ENCODE data around the gene TDRD15.
"Not testable (repeated sequence)": the region's sequence is repeated elsewhere in the genome, so short reads cannot be mapped to it uniquely, and the experiment has no call there.

The TDRD15 gene

DNA sequence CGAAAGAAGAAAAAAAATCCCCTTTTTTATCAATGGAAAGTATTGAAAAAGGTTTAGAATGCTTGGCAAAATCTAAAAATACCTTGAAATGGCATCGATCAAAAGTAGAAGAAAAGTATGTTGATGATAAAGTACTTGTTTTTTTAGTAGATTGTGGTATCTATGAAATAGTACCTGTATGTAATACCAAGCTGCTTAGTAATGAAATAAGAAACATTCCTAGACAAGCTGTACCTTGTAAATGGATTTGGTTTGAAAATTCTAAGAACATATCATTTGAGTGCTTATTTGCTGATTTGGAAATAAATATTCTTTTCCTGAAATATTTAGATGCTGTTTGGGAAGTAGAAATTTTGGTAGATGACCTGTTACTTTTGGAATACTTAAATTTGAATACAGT, 18.4 kb downstream of the TDRD15 start:
- Histone ChIP-seq H3K9ac (ENCODE audit: low read depth in 1 of 2, low read length in 2 of 2) (no peak overlapping the region), H3K9me3 (ENCODE audit: control insufficient read depth in 1 of 2, low read length in 2 of 2) (no peaks in the 10 kb centered on the region), H3K4me1 (ENCODE audit: control insufficient read depth in 1 of 2, insufficient read depth in 2 of 2, low read length in 2 of 2) (no peaks in the 10 kb centered on the region), H3K36me3 (ENCODE audit: control insufficient read depth in 1 of 2, insufficient read depth in 2 of 2, low read length in 2 of 2) (no peaks in the 10 kb centered on the region), H3K27ac (ENCODE audit: low read depth, low read length) (no peak overlapping the region), H3K27me3 (ENCODE audit: control insufficient read depth in 1 of 2, insufficient read depth in 2 of 2, low read length in 2 of 2) (no peaks in the 10 kb centered on the region), H3K4me3 (ENCODE audit: low read depth in 1 of 2, low read length in 2 of 2) (no peak overlapping the region)

DNA sequence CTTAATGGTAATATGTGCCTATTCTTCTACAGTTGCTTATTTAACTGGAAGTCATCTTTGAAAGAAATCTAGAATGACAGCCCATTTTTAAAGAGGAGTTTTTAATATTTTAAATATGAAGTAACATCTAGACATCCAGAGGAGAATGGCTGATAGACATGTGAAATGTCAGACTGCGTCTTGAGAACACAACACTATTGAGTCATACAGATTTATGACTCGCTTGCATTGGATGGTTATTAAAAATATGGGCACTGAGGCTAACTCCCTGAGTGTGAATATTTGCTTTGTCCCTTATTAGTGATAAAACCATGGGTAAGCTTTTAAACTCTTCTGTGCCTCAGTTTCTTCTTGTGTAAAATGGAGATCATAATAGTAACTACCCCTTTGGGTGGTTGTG, 22.9 kb downstream of the TDRD15 start:
- no peak overlapping the region for H3K27ac ChIP-seq (ENCODE audit: low read depth, low read length)
- H3K4me3 ChIP-seq (ENCODE audit: low read depth in 1 of 2, low read length in 2 of 2) = no peak overlapping the region
- H3K4me1 ChIP-seq (ENCODE audit: control insufficient read depth in 1 of 2, insufficient read depth in 2 of 2, low read length in 2 of 2) = no peaks in the 10 kb centered on the region
- no peak overlapping the region for H3K9ac ChIP-seq (ENCODE audit: low read depth in 1 of 2, low read length in 2 of 2)
- H3K27me3 ChIP-seq (ENCODE audit: control insufficient read depth in 1 of 2, insufficient read depth in 2 of 2, low read length in 2 of 2) = no peaks in the 10 kb centered on the region
- no peaks in the 10 kb centered on the region for H3K36me3 ChIP-seq (ENCODE audit: control insufficient read depth in 1 of 2, insufficient read depth in 2 of 2, low read length in 2 of 2)
- H3K9me3 ChIP-seq (ENCODE audit: control insufficient read depth in 1 of 2, low read length in 2 of 2) = no peaks in the 10 kb centered on the region

DNA sequence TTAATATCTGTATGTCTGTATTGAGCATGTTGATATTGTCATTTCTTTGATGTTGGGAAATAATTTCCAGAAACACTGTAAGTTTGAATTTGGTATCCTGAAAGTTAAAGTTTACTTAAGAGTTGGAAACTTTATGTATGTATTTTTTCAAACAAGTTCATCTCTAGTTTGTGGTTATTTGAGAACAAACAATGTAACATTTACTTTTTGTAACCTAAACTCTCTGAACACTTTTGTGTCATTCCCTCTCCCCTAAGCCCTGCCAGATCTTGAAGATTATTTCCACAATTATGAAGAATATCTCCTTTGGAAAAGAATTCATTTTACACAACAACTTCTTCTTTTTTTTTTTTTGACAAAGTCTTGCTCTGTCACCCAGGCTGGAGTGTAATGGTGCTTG, 24.9 kb downstream of the TDRD15 start:
- no peaks in the 10 kb centered on the region for H3K27me3 ChIP-seq (ENCODE audit: control insufficient read depth in 1 of 2, insufficient read depth in 2 of 2, low read length in 2 of 2)
- no peak overlapping the region for H3K27ac ChIP-seq (ENCODE audit: low read depth, low read length)
- no peaks in the 10 kb centered on the region for H3K36me3 ChIP-seq (ENCODE audit: control insufficient read depth in 1 of 2, insufficient read depth in 2 of 2, low read length in 2 of 2)
- H3K4me1 ChIP-seq (ENCODE audit: control insufficient read depth in 1 of 2, insufficient read depth in 2 of 2, low read length in 2 of 2) = no peaks in the 10 kb centered on the region
- H3K9ac ChIP-seq (ENCODE audit: low read depth in 1 of 2, low read length in 2 of 2) = no peak overlapping the region
- H3K4me3 ChIP-seq (ENCODE audit: low read depth in 1 of 2, low read length in 2 of 2) = no peak overlapping the region
- H3K9me3 ChIP-seq (ENCODE audit: control insufficient read depth in 1 of 2, low read length in 2 of 2) = no peaks in the 10 kb centered on the region

GRCh38 chr2:21151234-21151633, 27.5 kb downstream of the TDRD15 start:
- not testable (repeated sequence) for H3K27me3 ChIP-seq (ENCODE audit: control insufficient read depth in 1 of 2, insufficient read depth in 2 of 2, low read length in 2 of 2); H3K36me3 ChIP-seq (ENCODE audit: control insufficient read depth in 1 of 2, insufficient read depth in 2 of 2, low read length in 2 of 2); H3K27ac ChIP-seq (ENCODE audit: low read depth, low read length); H3K4me1 ChIP-seq (ENCODE audit: control insufficient read depth in 1 of 2, insufficient read depth in 2 of 2, low read length in 2 of 2); H3K9me3 ChIP-seq (ENCODE audit: control insufficient read depth in 1 of 2, low read length in 2 of 2); H3K9ac ChIP-seq (ENCODE audit: low read depth in 1 of 2, low read length in 2 of 2); H3K4me3 ChIP-seq (ENCODE audit: low read depth in 1 of 2, low read length in 2 of 2)

DNA sequence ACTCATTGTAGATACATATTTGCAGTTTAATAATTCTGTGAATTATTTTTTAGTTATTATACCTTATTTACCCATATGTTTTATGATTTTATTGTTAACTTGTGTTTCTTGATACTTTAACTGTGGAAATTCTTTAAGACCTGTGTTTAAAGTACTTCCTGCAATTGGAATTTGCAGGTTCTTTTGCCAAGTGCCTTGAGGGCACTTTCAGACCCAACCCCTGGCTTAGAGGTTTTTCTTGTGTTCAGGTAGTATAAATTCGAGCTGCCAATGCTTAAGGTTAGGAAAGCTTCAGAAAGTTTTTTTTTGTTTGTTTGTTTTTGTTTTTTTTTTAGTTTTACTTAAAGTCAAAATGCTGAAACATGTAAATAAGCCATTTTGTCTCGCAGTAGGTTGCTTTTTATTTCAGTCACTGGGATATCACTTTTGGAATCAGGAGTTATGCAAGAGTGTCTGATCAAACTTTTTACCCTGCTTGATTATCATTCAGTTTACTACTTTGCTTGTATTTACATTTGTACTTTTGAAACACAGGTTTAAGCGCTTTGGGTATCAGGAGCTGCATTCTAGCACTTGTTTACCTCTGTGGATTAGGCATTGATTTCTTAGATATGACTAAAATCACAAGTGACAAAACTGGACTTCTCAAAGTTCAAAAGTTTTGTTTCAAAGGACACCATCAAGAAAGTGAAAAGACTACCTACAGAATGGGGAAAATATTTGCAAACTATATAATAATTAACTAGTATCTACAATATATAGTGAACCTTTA, 31.8 kb downstream of the TDRD15 start:
- no peaks in the 10 kb centered on the region for H3K4me1 ChIP-seq (ENCODE audit: control insufficient read depth in 1 of 2, insufficient read depth in 2 of 2, low read length in 2 of 2)
- H3K36me3 ChIP-seq (ENCODE audit: control insufficient read depth in 1 of 2, insufficient read depth in 2 of 2, low read length in 2 of 2) = no peaks in the 10 kb centered on the region
- H3K27me3 ChIP-seq (ENCODE audit: control insufficient read depth in 1 of 2, insufficient read depth in 2 of 2, low read length in 2 of 2) = no peaks in the 10 kb centered on the region
- no peak overlapping the region for H3K4me3 ChIP-seq (ENCODE audit: low read depth in 1 of 2, low read length in 2 of 2)
- H3K9ac ChIP-seq (ENCODE audit: low read depth in 1 of 2, low read length in 2 of 2) = no peak overlapping the region
- no peaks in the 10 kb centered on the region for H3K9me3 ChIP-seq (ENCODE audit: control insufficient read depth in 1 of 2, low read length in 2 of 2)
- H3K27ac ChIP-seq (ENCODE audit: low read depth, low read length) = no peak overlapping the region

DNA sequence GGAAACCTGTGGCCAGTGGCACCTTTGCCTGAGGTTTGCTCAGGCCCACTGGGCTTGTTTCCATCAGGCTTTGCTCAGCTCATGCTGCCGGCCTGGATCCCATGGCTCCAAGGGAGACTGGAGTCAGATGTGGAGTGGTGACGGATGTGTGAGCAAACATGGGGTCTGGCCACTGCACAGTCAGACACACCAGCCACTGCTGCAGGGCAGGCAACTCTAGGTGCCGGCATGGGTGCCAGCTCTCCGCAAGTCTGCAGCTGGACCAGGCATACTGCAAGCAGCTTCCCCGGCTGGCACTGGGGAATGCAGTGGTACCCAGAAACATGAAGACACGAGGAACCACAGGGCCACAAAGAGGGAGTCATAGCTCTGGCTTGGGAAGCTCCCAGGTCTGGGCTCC, 37.4 kb downstream of the TDRD15 start:
- no peaks in the 10 kb centered on the region for H3K27me3 ChIP-seq (ENCODE audit: control insufficient read depth in 1 of 2, insufficient read depth in 2 of 2, low read length in 2 of 2)
- no peak overlapping the region for H3K9ac ChIP-seq (ENCODE audit: low read depth in 1 of 2, low read length in 2 of 2)
- no peak overlapping the region for H3K4me3 ChIP-seq (ENCODE audit: low read depth in 1 of 2, low read length in 2 of 2)
- H3K36me3 ChIP-seq (ENCODE audit: control insufficient read depth in 1 of 2, insufficient read depth in 2 of 2, low read length in 2 of 2) = no peaks in the 10 kb centered on the region
- no peaks in the 10 kb centered on the region for H3K4me1 ChIP-seq (ENCODE audit: control insufficient read depth in 1 of 2, insufficient read depth in 2 of 2, low read length in 2 of 2)
- no peak overlapping the region for H3K27ac ChIP-seq (ENCODE audit: low read depth, low read length)
- H3K9me3 ChIP-seq (ENCODE audit: control insufficient read depth in 1 of 2, low read length in 2 of 2) = no peaks in the 10 kb centered on the region

GRCh38 chr2:21161832-21162614, 38.3 kb downstream of the TDRD15 start:
- Histone ChIP-seq H3K9me3 (ENCODE audit: control insufficient read depth in 1 of 2, low read length in 2 of 2) (no peaks in the 10 kb centered on the region), H3K27me3 (ENCODE audit: control insufficient read depth in 1 of 2, insufficient read depth in 2 of 2, low read length in 2 of 2) (no peaks in the 10 kb centered on the region), H3K27ac (ENCODE audit: low read depth, low read length) (no peak overlapping the region)

GRCh38 chr2:21162615-21162878, 38.8 kb downstream of the TDRD15 start:
- H3K27ac ChIP-seq (ENCODE audit: low read depth, low read length) = no peak overlapping the region
- no peaks in the 10 kb centered on the region for H3K4me1 ChIP-seq (ENCODE audit: control insufficient read depth in 1 of 2, insufficient read depth in 2 of 2, low read length in 2 of 2)
- H3K9me3 ChIP-seq (ENCODE audit: control insufficient read depth in 1 of 2, low read length in 2 of 2) = no peaks in the 10 kb centered on the region
- H3K4me3 ChIP-seq (ENCODE audit: low read depth in 1 of 2, low read length in 2 of 2) = no peak overlapping the region
- no peaks in the 10 kb centered on the region for H3K27me3 ChIP-seq (ENCODE audit: control insufficient read depth in 1 of 2, insufficient read depth in 2 of 2, low read length in 2 of 2)
- H3K36me3 ChIP-seq (ENCODE audit: control insufficient read depth in 1 of 2, insufficient read depth in 2 of 2, low read length in 2 of 2) = no peaks in the 10 kb centered on the region
- no peak overlapping the region for H3K9ac ChIP-seq (ENCODE audit: low read depth in 1 of 2, low read length in 2 of 2)

More at GRCh38 chr2:21161832-21162614, 38.3 kb downstream of the TDRD15 start:
- no peak overlapping the region for H3K4me3 ChIP-seq (ENCODE audit: low read depth in 1 of 2, low read length in 2 of 2)
- no peaks in the 10 kb centered on the region for H3K36me3 ChIP-seq (ENCODE audit: control insufficient read depth in 1 of 2, insufficient read depth in 2 of 2, low read length in 2 of 2)
- no peaks in the 10 kb centered on the region for H3K4me1 ChIP-seq (ENCODE audit: control insufficient read depth in 1 of 2, insufficient read depth in 2 of 2, low read length in 2 of 2)
- H3K9ac ChIP-seq (ENCODE audit: low read depth in 1 of 2, low read length in 2 of 2) = no peak overlapping the region

DNA sequence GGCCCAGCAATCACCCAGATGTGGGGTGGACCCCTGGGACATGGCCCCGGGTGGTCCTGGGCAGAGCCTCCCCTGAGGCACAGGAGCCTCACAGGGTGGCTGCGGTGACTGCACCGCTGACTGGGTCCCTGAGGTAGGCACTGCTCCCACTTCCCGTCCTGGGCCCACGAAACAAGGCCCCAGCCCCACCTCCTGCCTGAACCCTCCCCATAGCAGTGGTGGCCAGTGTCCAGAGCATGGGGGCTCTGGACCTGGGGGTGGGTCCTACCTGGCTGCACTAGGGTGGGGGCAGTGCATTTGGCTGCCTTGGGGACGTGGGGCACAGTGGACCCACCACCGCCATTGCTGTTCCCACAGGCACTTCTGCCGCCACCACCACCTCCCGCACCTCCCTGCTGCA, 39.4 kb downstream of the TDRD15 start:
- no peak overlapping the region for H3K27ac ChIP-seq (ENCODE audit: low read depth, low read length)
- no peak overlapping the region for H3K4me3 ChIP-seq (ENCODE audit: low read depth in 1 of 2, low read length in 2 of 2)
- no peaks in the 10 kb centered on the region for H3K27me3 ChIP-seq (ENCODE audit: control insufficient read depth in 1 of 2, insufficient read depth in 2 of 2, low read length in 2 of 2)
- no peaks in the 10 kb centered on the region for H3K36me3 ChIP-seq (ENCODE audit: control insufficient read depth in 1 of 2, insufficient read depth in 2 of 2, low read length in 2 of 2)
- H3K9ac ChIP-seq (ENCODE audit: low read depth in 1 of 2, low read length in 2 of 2) = no peak overlapping the region
- no peaks in the 10 kb centered on the region for H3K9me3 ChIP-seq (ENCODE audit: control insufficient read depth in 1 of 2, low read length in 2 of 2)
- no peaks in the 10 kb centered on the region for H3K4me1 ChIP-seq (ENCODE audit: control insufficient read depth in 1 of 2, insufficient read depth in 2 of 2, low read length in 2 of 2)

DNA sequence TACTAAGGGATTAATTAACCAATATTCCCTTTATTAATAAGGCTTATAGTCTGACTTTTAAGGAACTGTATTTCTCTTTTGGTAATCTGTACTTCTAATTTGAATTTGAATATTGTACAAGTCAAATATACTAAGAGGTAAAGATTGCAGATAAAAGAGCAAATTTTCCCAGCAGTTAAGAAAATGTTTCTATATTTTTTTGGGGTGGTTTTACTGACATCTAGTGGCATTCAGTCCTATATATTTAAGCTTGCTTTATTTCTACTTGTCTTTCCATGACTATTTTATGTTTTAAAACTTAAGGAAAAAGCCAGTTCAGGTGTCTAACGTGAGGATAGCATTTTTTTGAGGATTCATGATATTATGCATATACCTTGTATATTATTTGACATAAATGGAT, 41.6 kb downstream of the TDRD15 start:
- no peaks in the 10 kb centered on the region for H3K36me3 ChIP-seq (ENCODE audit: control insufficient read depth in 1 of 2, insufficient read depth in 2 of 2, low read length in 2 of 2)
- H3K27me3 ChIP-seq (ENCODE audit: control insufficient read depth in 1 of 2, insufficient read depth in 2 of 2, low read length in 2 of 2) = no peaks in the 10 kb centered on the region
- no peaks in the 10 kb centered on the region for H3K4me1 ChIP-seq (ENCODE audit: control insufficient read depth in 1 of 2, insufficient read depth in 2 of 2, low read length in 2 of 2)
- H3K27ac ChIP-seq (ENCODE audit: low read depth, low read length) = no peak overlapping the region
- no peaks in the 10 kb centered on the region for H3K9me3 ChIP-seq (ENCODE audit: control insufficient read depth in 1 of 2, low read length in 2 of 2)
- no peak overlapping the region for H3K9ac ChIP-seq (ENCODE audit: low read depth in 1 of 2, low read length in 2 of 2)
- H3K4me3 ChIP-seq (ENCODE audit: low read depth in 1 of 2, low read length in 2 of 2) = no peak overlapping the region

Data from duodenal mucosa (tissue), 2 donors.